ENCODE data around the gene SF3A1. TPM values are rescaled to one million over a fixed set of nuclear protein-coding genes. Genes with fewer than 3 reads are reported as not detected.

The SF3A1 gene
- total RNA-seq, 2 donors from 2014 or later = 56.7 to 77.0 TPM

DNA sequence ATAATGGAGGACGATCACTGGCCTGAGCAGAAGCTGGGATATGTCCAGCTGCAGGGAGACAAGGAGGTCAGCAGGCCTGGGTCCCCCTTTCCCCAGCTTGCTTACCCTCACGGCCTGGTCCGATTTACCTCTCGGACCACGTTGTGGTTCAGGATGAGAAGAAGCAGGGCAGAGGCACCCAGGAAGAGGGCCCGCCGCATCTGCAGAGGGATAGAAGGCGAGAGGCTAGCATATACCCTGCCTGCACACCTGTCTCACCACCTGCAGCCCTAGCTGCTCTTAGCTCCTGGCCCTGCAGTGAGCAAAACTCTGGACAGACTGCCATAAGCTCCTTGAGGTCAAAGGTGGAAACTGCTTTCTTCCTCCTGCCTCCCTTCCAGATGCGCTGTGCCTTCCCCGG lies 29.2 kb upstream of the SF3A1 start:
- peaks cover 0 to 15% of the 10 kb centered on the region in 2 donors for H3K4me1 ChIP-seq (ENCODE audit: control insufficient read depth in 1 of 2, low read depth in 2 of 2)
- H3K27ac ChIP-seq = no peak overlapping the region
- H3K27me3 ChIP-seq (replicated peaks; ENCODE audit: insufficient read depth) = no peaks in the 10 kb centered on the region
- H3K9me3 ChIP-seq = no peaks in the 10 kb centered on the region
- DNase-seq (ENCODE audit: low spot score) (no peak), ATAC-seq (ENCODE audit: insufficient number of reproducible peaks, low FRiP score, low read depth) (no peak)
- no peaks in the 10 kb centered on the region for H3K36me3 ChIP-seq
- TF ChIP-seq, protein P1, sequence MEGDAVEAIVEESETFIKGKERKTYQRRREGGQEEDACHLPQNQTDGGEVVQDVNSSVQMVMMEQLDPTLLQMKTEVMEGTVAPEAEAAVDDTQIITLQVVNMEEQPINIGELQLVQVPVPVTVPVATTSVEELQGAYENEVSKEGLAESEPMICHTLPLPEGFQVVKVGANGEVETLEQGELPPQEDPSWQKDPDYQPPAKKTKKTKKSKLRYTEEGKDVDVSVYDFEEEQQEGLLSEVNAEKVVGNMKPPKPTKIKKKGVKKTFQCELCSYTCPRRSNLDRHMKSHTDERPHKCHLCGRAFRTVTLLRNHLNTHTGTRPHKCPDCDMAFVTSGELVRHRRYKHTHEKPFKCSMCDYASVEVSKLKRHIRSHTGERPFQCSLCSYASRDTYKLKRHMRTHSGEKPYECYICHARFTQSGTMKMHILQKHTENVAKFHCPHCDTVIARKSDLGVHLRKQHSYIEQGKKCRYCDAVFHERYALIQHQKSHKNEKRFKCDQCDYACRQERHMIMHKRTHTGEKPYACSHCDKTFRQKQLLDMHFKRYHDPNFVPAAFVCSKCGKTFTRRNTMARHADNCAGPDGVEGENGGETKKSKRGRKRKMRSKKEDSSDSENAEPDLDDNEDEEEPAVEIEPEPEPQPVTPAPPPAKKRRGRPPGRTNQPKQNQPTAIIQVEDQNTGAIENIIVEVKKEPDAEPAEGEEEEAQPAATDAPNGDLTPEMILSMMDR (IDR thresholded peaks at IDR 0.05) = no peak
- H3K4me3 ChIP-seq = no peak overlapping the region

GRCh38 chr22:30383061-30383460 lies 26.4 kb upstream of the SF3A1 start:
- TF ChIP-seq, protein P1 (IDR thresholded peaks at IDR 0.05) = no peak
- no peaks in the 10 kb centered on the region for H3K27me3 ChIP-seq (replicated peaks; ENCODE audit: insufficient read depth)
- DNase-seq (ENCODE audit: low spot score) (no peak), ATAC-seq (ENCODE audit: insufficient number of reproducible peaks, low FRiP score, low read depth) (no peak)
- H3K9me3 ChIP-seq = no peaks in the 10 kb centered on the region
- peaks cover 13% of the 10 kb centered on the region for H3K36me3 ChIP-seq
- peaks cover 0 to 15% of the 10 kb centered on the region in 2 donors for H3K4me1 ChIP-seq (ENCODE audit: control insufficient read depth in 1 of 2, low read depth in 2 of 2)
- H3K27ac ChIP-seq = no peak overlapping the region
- H3K4me3 ChIP-seq = no peak overlapping the region

DNA sequence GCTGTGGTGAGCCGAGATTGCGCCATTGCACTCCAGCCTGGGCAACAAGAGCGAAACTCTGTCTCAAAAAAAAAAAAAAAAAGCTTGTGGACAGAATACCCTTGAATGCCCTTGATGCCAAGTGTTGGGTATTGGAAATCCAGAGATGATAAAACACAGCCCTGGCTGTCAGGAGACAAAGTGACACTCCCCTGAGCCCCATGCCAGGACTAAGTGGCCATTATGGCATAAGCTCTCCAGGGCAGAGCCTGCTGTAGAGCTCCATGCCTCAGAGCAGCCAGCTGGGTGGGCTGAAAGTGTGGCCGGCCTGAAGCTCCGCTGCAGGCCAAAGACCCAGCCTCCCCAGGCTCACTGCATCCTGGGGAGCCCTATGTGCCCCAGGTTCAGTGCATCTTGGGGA lies 25.6 kb upstream of the SF3A1 start:
- Histone ChIP-seq H3K4me1 (ENCODE audit: control insufficient read depth in 1 of 2, low read depth in 2 of 2) (peaks cover 0 to 11% of the 10 kb centered on the region in 2 donors), H3K9me3 (no peaks in the 10 kb centered on the region), H3K27ac (no peak overlapping the region), H3K36me3 (peaks cover 17% of the 10 kb centered on the region), H3K4me3 (no peak overlapping the region), H3K27me3 (replicated peaks; ENCODE audit: insufficient read depth) (no peaks in the 10 kb centered on the region)
- no peak for ATAC-seq (ENCODE audit: insufficient number of reproducible peaks, low FRiP score, low read depth)
- TF ChIP-seq, protein P1 (IDR thresholded peaks at IDR 0.05) = no peak
- DNase-seq (ENCODE audit: low spot score) = no peak

DNA sequence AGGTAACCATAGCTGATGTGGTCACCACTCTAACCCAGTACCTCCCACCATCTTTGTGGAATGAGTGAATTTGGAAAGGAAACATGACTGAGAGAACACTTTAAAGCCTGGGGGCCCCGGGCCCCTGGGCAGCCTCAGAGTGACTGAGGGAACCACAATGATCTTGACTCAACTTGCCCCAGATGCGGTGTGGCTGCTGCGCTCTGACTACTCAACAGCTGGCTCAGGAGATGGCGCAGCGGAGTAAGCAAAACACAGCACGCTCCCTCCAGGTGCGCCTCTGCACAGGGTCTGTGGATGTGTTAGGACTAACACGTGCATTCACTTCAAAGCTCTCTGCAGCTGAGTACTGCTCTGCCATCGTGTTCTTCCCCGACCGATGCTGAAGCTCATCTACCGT lies 24.6 kb upstream of the SF3A1 start:
- no peaks in the 10 kb centered on the region for H3K9me3 ChIP-seq
- no peak overlapping the region for H3K27ac ChIP-seq
- peaks cover 0 to 5% of the 10 kb centered on the region in 2 donors for H3K4me1 ChIP-seq (ENCODE audit: control insufficient read depth in 1 of 2, low read depth in 2 of 2)
- no peak for ATAC-seq (ENCODE audit: insufficient number of reproducible peaks, low FRiP score, low read depth)
- no peak overlapping the region for H3K4me3 ChIP-seq
- TF ChIP-seq, protein P1 (IDR thresholded peaks at IDR 0.05) = no peak
- no peaks in the 10 kb centered on the region for H3K27me3 ChIP-seq (replicated peaks; ENCODE audit: insufficient read depth)
- peaks cover 17% of the 10 kb centered on the region for H3K36me3 ChIP-seq
- DNase-seq (ENCODE audit: low spot score) = no peak

- H3K27ac ChIP-seq = no peak overlapping the region
- H3K4me1 ChIP-seq (ENCODE audit: control insufficient read depth in 1 of 2, low read depth in 2 of 2) = no peaks in the 10 kb centered on the region
- no peaks in the 10 kb centered on the region for H3K9me3 ChIP-seq
- H3K27me3 ChIP-seq (replicated peaks; ENCODE audit: insufficient read depth) = no peaks in the 10 kb centered on the region
- H3K4me3 ChIP-seq = no peak overlapping the region
- DNase-seq (ENCODE audit: low spot score) (no peak), ATAC-seq (ENCODE audit: insufficient number of reproducible peaks, low FRiP score, low read depth) (no peak)
- TF ChIP-seq, protein P1 (IDR thresholded peaks at IDR 0.05) = no peak
- peaks cover 17% of the 10 kb centered on the region for H3K36me3 ChIP-seq
Observed at GRCh38 chr22:30380011-30380410, 23.3 kb upstream of the SF3A1 start.
